ENCODE data around the gene COL26A1. TPM values are rescaled to one million over a fixed set of nuclear protein-coding genes. Genes with fewer than 3 reads are reported as not detected.

The COL26A1 gene
- total RNA-seq, 1 donor from 2014 or later = not detected

DNA sequence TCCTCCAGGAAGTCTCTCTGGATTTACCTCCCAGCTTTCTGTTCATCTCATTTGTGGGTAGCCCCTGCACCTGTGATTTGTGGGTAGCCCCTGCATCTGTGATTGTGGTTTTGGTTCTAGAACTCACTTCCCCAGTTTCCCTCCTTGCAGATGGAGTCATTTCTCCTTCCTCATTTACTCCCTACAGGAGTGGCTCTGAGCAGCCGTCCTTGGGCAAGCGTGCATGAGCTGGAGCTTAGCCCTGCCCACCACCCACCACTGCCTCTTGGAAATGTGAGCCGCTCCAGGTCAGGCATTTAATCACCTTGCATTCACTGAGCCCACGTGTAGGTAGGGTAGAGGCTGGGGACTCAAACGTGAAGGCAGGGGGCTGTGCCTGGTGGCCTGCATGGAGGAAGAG, 8.2 kb downstream of the COL26A1 start:
- DNase-seq (ENCODE audit: extremely low read depth, low read depth, low spot score) = no peak

DNA sequence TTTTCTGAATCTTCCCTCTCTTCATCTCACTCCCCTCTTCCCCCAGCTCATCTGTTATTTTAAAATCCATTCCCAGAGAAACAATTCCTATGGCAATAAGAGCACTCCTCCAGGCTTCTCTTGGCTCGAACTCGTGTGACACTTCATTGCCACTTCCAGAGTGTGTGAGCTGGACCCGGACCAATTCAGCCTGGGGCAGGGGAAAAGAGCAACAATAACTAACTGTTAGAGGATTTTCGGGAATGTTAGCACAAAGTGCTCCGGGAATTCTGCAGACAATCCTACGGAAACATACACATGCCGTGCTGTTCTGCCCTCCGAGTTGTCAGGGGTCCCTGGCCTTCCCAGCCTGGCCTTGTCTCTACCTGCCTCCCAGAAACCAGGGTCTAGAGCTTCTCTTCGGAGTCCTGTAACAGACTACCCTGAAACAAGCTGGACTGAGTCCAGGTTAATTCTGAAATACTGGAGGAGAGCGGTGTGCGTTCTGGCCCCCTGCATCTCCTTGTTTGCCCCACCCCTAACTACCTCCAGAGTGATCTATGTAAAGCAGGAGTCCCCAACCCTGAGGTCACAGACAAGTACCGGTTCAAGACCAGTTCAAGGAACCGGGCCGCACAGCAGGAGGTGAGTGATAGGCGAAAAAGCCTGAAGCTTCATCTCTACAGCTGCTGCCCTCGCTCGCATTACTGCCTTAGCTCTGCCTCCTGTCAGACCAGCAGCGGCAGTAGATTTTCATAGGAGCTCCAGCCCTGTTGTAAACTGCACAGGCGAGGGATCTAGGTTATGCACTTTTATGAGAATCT, 11.3 kb downstream of the COL26A1 start:
- DNase-seq (ENCODE audit: extremely low read depth, low read depth, low spot score) = no peak

DNA sequence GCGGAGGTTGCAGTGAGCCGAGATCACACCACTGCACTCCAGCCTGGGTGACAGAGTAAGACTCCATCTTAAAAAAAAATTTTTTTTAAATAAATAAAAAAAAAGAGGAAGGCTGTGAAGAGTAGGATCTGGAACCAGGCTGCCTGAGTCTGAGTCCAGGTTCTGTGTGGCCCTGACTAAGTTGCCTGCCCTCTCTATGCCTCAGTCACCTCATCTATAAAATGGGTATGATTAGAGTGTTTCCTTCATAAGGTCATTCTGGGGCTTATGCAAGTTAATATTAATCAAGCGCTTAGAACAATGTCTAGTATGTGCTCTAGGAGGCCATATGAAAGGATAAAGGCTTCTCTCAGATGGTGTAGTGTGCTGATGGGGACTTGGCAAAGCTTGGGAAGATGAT, 12.3 kb downstream of the COL26A1 start:
- DNase-seq (ENCODE audit: extremely low read depth, low read depth, low spot score) = no peak

DNA sequence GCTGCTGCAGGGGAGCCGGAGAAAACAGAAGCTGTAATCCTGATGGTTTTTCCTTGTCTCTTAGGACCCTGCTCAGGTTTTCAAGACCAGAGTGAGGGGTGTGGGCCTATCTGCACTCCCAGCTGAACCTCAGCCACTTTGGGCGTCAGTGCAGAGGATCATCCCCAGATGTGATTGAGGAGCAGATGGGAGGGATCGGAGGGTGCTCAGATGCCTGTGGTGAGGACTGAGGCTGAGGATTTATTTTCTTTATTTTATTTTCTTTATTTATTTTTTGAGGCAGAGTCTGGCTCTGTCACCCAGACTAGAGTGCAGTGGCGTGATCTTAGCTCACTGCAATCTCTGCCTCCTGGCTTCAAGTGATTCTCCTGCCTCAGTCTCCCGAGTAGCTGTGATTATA, 13.9 kb downstream of the COL26A1 start:
- no peak for DNase-seq (ENCODE audit: extremely low read depth, low read depth, low spot score)

DNA sequence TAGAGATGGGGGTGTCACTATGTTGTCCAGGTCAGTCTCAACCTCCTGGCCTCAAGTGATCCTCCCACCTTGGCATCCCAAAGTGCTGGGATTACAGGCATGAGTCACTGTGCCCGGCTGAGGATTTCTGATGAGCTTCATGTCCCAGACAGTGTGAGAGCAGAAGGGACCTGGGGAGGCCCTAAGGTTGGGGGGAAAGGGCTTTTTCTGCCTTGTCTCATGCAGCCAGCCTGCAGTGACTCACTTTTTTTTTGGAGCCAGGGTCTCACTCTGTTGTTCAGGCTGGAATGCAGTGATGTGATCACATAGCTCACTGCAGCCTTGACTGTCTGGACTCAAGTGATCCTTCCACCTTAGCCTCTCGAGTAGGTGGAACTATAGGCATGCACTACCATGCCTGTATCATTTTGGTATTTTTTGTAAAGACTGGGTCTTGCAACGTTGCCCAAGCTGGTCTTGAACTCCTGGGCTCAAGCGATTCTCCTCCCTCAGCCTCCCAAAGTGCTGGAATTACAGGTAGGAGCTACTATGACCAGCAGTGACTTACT, 14.6 kb downstream of the COL26A1 start:
- no peak for DNase-seq (ENCODE audit: extremely low read depth, low read depth, low spot score)

DNA sequence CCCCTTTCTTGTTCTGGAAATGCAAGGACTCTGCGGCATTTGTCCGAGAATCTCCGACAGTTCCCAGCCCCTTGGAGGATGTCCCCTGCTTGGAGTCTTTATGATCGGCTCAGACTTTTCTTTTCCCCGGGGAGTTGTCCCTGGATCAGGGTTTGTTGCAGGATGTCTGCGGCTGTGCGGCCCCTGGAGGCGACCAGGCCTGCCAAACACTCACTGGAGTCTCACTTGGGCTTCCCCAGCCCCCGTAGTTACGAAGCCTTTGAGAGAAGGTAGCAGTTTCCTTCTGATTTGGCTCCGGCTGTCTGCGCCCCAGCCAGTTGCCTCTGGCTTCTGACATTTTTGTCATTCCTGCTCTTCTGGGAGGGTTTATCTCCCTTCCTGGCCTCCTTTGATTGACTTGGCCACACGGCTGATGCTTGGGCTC, 16.1 kb downstream of the COL26A1 start:
- DNase-seq (ENCODE audit: extremely low read depth, low read depth, low spot score) = no peak

DNA sequence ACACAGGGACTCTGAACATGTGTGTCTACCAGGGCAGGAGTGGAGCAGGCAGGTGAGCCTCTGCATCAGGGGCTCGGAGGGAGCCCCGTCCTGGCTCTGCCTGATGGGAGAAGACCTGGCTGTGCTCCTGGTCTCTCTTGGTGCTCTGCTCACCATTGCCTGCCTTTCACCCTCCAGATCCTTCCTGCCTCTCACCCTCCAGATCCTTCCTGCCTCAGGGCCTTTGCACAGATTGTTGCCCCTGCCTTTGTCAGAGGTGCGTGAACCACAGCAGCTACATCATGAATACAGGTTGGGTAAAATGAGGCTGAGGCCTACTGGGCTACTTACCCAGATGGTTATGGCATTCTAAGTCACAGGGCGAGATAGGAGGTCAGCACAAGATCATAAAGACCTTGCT, 16.6 kb downstream of the COL26A1 start:
- DNase-seq (ENCODE audit: extremely low read depth, low read depth, low spot score) = no peak

DNA sequence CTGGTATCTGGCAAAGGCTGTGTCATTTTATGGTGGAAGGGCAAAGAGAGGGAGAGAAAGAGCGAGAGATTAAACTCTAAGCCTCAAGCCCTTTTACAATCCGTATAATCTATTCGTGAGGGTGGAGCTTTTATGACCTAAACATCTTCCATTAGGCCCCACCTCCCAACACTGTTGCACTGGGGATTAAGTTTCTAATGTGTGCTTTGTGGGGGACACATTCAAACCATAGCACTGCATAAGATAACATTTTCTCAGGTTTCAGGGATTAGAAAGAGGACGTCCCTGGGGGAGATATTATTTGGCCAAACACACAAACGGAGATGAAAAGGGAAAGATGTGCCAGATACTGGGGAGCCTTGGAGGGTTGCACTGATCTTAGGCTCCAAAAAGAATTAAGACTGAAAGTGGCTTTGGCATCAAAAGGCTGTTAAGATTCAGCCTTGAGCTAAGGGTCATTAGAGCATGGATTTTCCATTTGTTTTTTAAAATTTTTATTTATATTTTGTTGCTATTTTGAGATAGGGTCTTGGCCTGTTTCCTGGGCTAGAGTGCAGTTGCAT, 19.0 kb downstream of the COL26A1 start:
- no peak for DNase-seq (ENCODE audit: extremely low read depth, low read depth, low spot score)

DNA sequence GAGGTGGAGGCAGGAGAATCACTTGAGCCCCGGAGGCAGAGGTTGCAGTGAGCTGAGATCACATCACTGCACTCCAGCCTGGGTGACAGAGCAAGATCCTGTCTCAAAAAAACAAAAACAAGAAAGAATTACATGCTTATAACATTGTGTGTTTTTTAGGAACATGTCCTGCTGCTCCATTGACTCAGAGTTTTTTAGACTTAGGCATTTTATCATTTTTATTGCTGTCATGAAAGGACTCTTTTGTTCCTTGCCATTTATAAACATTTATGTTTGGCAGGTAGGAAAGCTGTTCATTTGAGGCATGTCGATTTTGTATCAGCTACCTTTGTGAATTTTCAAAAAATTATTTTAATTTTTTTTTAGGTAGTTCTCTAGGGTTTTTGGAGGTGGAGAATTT, 20.3 kb downstream of the COL26A1 start:
- DNase-seq (ENCODE audit: extremely low read depth, low read depth, low spot score) = no peak

DNA sequence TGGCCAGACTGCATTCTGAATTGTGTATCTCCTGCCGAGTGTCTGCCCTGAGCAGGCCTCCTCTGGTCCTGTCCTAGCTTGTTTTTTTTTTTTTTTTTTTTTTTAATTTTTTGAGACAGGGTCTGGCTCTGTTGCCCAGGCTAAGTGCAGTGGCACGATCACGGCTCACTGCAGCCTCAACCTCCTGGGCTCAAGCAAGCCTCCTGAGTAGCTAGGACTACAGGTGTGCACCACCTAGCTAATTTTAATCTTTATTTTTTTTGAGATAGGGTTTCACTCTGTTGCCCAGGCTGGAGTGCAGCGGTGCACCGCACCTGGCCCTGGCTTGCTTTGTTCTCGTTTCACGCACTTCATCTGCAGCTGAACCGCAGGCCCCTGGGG, 23.5 kb downstream of the COL26A1 start:
- no peak for DNase-seq (ENCODE audit: extremely low read depth, low read depth, low spot score)

DNA sequence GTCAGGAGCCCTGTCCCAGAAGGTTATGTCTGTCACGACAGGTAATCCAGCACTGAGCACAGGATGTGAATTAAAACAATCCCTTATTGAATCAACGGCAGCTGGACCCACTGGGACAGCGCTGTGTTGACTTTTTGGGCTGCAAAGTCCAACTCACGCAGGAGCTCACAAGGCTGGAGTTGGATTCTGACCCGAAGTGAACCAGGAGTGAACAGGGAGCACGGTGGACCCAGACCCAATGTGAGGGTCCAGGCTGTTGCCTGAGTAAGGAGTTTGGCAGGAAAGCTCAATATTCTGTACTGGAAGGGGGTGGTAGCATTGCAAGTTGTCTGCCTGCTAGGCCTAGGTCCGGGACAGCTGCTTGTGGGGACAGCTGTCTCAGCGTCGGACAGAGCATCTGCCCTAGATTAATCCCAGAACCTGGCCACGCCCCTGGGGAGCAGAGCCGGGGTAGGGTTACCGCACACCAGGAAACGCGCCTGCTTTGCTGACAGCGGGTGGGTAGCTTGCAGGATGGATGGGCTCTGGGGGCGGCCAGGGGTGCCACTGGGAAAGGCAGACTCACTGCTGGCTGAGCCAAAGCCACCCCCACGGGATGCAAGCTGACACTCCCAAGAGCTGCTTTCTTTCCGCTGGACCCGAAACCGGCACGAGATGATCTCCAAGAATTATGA, 24.0 kb downstream of the COL26A1 start:
- DNase-seq (ENCODE audit: extremely low read depth, low read depth, low spot score) = no peak

DNA sequence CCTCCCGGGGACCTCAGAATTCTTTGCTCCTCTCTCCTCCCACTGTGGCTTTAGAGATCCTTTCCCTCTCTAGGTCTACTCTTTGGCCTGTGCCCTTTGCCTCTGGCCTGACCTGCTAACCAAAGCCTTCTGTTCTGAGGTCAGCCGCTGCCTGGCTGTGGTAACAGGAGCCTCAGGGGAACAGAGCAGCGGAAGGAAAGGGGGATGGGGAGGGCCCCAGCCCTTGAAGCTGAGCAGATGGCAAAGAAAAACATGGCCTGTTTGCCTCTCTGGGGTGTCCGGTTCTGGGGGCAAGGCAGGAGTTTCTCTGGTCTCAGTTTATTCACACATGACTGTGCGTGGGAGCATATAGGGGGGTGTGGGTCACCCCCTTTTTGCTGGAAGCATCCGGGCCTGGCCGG, 28.2 kb downstream of the COL26A1 start:
- no peak for DNase-seq (ENCODE audit: extremely low read depth, low read depth, low spot score)

DNA sequence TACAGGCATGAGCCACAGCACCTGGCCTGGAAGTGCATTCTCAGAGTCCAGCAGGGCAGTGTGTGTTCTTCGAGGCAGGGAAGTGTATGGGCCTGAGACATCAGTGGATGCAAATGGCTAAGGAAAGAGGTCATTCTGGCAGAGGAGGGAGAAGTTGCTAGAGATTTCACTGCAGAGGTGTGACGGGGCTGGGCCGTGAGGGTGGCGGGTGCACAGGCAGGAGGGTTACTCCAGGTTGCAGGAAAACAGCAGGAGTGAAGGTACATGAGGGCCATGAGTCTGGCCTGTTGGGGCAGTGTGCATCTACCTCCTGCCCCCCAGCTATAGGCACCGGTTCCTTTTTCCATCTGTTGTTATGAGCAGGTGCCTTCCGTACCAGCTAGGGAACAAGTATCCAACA, 29.3 kb downstream of the COL26A1 start:
- no peak for DNase-seq (ENCODE audit: extremely low read depth, low read depth, low spot score)

DNA sequence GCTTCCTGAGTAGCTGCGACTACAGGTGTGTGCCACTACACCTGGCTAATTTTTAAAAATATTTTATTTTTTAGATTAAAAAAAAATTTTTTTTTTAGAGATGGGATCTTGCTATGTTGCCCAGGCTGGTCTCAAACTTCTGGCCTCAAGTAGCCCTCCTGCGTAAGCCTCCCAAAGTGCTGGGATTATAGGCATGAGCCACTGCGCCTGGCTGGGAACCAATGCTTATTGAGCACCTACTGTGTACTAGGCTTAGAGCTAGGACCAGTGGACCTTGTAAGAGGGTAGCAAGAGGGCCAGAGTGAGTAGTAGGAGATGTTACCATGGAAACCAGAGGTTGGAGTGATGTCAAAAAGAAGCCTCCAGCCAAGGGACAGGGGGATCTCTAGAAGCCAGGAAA, 31.2 kb downstream of the COL26A1 start:
- no peak for DNase-seq (ENCODE audit: extremely low read depth, low read depth, low spot score)

DNA sequence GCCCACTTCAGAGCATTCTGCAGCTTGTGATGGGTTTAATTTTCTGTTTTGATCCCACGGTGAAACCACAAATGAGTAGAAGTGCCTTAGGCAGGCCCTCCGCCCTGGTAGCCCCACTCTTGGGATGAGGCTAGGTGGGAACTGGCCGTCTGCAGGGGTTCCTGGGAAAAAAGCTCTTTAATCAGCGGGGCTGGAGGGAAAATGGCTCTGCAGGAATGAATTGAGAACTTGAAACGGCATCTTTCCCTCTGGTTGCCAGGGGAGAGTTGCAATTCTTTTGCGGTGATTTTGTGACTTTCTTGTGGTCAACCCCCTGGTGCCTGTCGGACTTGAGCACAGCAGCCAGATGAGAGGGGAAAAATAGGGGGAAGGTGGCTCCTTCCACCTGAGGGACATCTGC, 32.7 kb downstream of the COL26A1 start:
- no peak for DNase-seq (ENCODE audit: extremely low read depth, low read depth, low spot score)

DNA sequence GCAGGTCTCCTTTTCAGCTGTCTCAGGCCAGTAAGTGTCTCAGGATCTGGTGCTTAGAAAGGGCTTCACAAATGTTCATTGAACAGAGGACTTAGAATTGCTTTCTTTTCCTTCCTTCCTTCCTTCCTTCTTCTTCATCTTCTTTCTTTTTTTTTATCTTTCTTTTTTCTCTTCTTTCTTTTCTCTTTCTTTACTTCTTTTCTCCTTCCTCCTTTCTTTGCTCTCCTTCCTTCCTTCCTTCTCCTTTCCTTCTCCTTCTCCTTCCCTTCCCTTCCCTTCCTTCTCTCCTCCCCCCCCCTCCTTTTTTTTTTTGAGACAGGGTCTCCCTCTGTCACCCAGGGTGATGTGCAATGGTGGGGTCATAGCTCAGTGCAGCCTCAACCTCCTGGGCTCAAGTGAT, 34.6 kb downstream of the COL26A1 start:
- no peak for DNase-seq (ENCODE audit: extremely low read depth, low read depth, low spot score)

DNA sequence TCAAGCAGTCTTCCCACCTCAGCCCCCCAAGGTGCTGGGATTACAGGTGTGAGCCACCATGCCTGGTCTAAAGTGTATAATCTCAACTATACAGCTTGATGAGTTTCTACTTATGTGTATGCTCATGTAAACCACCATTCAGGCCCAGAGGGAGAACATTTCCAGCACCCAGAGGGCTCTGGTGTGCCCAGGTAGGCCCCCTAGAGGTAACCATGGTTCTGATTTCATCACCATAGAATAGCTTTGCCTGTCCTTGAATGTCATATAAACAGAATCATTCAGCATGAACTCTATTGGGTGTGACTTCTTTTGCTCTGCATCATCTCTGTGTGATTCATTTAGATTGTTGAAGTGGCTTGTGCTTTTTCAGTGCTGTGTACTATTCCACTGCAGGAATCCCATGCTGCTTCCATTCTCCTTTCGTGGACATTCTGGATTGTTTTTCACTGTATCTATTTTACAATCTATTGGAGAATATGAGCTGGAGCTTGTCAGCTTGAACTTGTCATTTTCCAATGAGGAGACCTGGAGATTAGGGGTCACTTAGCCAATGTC, 35.2 kb downstream of the COL26A1 start:
- no peak for DNase-seq (ENCODE audit: extremely low read depth, low read depth, low spot score)

DNA sequence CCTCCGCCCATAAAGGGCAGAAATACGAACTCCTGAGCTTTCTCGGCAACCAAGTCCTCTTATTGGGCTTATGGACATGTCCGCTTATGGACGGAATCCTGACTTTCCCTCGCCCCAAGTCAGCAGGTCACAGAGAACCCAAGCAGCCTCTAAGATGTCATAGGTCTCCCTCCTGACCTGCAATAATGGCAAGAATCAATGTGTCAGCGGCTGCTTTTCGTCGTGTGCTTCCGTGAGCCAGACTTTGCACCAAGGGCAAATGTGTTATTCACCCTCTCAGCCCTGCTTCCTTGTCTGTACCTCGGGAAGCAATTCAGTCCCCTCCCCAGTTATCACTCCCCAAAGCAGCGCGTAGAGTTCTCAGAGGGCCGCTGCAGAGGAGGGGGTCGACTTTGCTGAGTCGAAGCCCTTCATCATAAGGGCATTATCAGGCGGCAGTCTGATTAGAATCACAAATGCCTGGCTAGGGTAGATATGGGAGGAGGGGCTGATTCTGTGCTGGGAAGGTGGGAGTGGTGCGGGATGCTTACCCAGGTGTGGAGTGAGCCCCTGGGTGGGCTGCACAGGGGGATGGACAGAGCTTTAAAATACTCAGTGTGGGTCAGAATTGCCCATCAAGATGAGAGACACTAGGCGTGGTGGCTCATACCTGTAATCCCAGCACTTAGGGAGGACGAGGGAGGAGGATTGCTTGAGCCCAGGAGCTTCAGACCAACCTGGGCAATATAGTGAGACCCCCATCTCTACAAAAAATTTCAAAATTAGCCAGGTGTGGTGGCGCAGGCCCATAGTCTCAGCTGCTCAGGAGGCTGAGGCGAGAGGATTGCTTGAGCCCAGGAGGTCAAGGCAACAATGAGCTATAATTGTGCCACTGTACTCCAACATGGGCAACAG, 36.0 kb downstream of the COL26A1 start:
- no peak for DNase-seq (ENCODE audit: extremely low read depth, low read depth, low spot score)

DNA sequence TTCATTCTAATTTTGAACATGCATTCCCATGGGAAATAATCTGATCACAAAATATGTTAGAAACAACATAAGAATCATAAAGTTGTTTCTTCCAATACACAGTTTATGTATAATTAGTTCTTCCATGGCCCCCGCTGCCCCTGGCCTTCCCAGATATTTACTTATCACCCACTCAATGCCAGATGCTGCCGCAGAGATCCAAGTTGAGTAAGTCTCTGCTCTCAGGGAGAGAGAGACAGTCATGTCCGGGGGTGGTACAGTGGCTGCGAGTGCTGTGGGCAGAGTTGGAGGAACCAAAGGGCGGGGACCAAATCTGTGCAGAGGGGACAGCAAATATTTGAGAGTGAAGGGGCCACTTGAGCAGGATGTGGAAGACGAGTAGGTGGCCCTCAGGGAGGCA, 37.1 kb downstream of the COL26A1 start:
- no peak for DNase-seq (ENCODE audit: extremely low read depth, low read depth, low spot score)

DNA sequence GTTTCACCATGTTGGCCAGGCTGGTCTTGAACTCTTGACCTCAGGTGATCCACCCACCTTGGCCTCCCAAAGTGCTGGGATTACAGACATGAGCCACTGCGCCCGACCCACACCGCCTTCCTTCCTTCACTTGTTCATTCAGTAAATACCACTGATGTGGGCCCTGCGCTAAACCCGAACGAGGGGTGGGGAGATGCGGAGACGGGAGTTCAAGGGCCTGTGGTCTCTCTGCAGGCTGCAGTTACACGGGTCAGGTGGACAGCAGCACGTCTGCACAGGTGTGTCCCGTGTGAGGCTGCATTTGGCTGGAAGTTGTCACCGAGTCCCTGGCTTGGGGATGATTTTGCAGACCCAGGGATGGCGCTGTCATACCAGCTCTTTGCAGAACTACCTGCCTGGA, 38.1 kb downstream of the COL26A1 start:
- no peak for DNase-seq (ENCODE audit: extremely low read depth, low read depth, low spot score)

All from glomerular endothelial cell (primary cell).